ENCODE results near the gene COQ5.

COQ5 gene

GRCh38 chr12:120528861-120529525 lies at the start of gene COQ5:
Gene COQ5, minus strand, starts transcription at chr12:120529158. Its CDS starts 17 bp downstream, at chr12:120529141.
- Histone ChIP-seq H3K27me3 (ENCODE audit: control insufficient read depth in 1 of 2, insufficient read depth in 2 of 2, low read length in 2 of 2) (no peaks in the 10 kb centered on the region), H3K9me3 (ENCODE audit: control insufficient read depth in 1 of 2, low read length in 2 of 2) (no peaks in the 10 kb centered on the region), H3K27ac (ENCODE audit: low read depth, low read length) (peak within 1 kb of the TSS; percentile 85), H3K4me1 (ENCODE audit: control insufficient read depth in 1 of 2, insufficient read depth in 2 of 2, low read length in 2 of 2) (peaks cover 4 to 5% of the 10 kb centered on the region in 2 donors), H3K36me3 (ENCODE audit: control insufficient read depth in 1 of 2, insufficient read depth in 2 of 2, low read length in 2 of 2) (peaks cover 0 to under 1% of the 10 kb centered on the region in 2 donors), H3K9ac (ENCODE audit: low read depth in 1 of 2, low read length in 2 of 2) (peak within 1 kb of the TSS; percentile 79 to 98), H3K4me3 (ENCODE audit: low read depth in 1 of 2, low read length in 2 of 2) (peak within 1 kb of the TSS; percentile 82 to 93)

GRCh38 chr12:120574106-120574505 lies 45.1 kb upstream of the COQ5 start:
- no peak overlapping the region for H3K9ac ChIP-seq (ENCODE audit: low read depth in 1 of 2, low read length in 2 of 2)
- no peaks in the 10 kb centered on the region for H3K9me3 ChIP-seq (ENCODE audit: control insufficient read depth in 1 of 2, low read length in 2 of 2)
- no peak overlapping the region for H3K4me3 ChIP-seq (ENCODE audit: low read depth in 1 of 2, low read length in 2 of 2)
- H3K4me1 ChIP-seq (ENCODE audit: control insufficient read depth in 1 of 2, insufficient read depth in 2 of 2, low read length in 2 of 2) = no peaks in the 10 kb centered on the region
- peaks cover 63 to 94% of the 10 kb centered on the region in 2 donors for H3K36me3 ChIP-seq (ENCODE audit: control insufficient read depth in 1 of 2, insufficient read depth in 2 of 2, low read length in 2 of 2)
- H3K27me3 ChIP-seq (ENCODE audit: control insufficient read depth in 1 of 2, insufficient read depth in 2 of 2, low read length in 2 of 2) = no peaks in the 10 kb centered on the region
- no peak overlapping the region for H3K27ac ChIP-seq (ENCODE audit: low read depth, low read length)

- Histone ChIP-seq H3K4me1 (ENCODE audit: control insufficient read depth in 1 of 2, insufficient read depth in 2 of 2, low read length in 2 of 2) (no peaks in the 10 kb centered on the region), H3K9ac (ENCODE audit: low read depth in 1 of 2, low read length in 2 of 2) (no peak overlapping the region), H3K27ac (ENCODE audit: low read depth, low read length) (no peak overlapping the region), H3K4me3 (ENCODE audit: low read depth in 1 of 2, low read length in 2 of 2) (no peak overlapping the region), H3K27me3 (ENCODE audit: control insufficient read depth in 1 of 2, insufficient read depth in 2 of 2, low read length in 2 of 2) (no peaks in the 10 kb centered on the region), H3K36me3 (ENCODE audit: control insufficient read depth in 1 of 2, insufficient read depth in 2 of 2, low read length in 2 of 2) (peaks cover 62 to 94% of the 10 kb centered on the region in 2 donors), H3K9me3 (ENCODE audit: control insufficient read depth in 1 of 2, low read length in 2 of 2) (no peaks in the 10 kb centered on the region)
Measured at GRCh38 chr12:120573560-120573959, 44.6 kb upstream of the COQ5 start.

GRCh38 chr12:120571299-120571698 lies 42.3 kb upstream of the COQ5 start:
- H3K36me3 ChIP-seq (ENCODE audit: control insufficient read depth in 1 of 2, insufficient read depth in 2 of 2, low read length in 2 of 2) = peaks cover 53 to 94% of the 10 kb centered on the region in 2 donors
- H3K27me3 ChIP-seq (ENCODE audit: control insufficient read depth in 1 of 2, insufficient read depth in 2 of 2, low read length in 2 of 2) = no peaks in the 10 kb centered on the region
- H3K4me3 ChIP-seq (ENCODE audit: low read depth in 1 of 2, low read length in 2 of 2) = no peak overlapping the region
- no peaks in the 10 kb centered on the region for H3K9me3 ChIP-seq (ENCODE audit: control insufficient read depth in 1 of 2, low read length in 2 of 2)
- H3K9ac ChIP-seq (ENCODE audit: low read depth in 1 of 2, low read length in 2 of 2) = no peak overlapping the region
- no peak overlapping the region for H3K27ac ChIP-seq (ENCODE audit: low read depth, low read length)
- H3K4me1 ChIP-seq (ENCODE audit: control insufficient read depth in 1 of 2, insufficient read depth in 2 of 2, low read length in 2 of 2) = no peaks in the 10 kb centered on the region

- Histone ChIP-seq H3K4me1 (ENCODE audit: control insufficient read depth in 1 of 2, insufficient read depth in 2 of 2, low read length in 2 of 2) (no peaks in the 10 kb centered on the region), H3K27me3 (ENCODE audit: control insufficient read depth in 1 of 2, insufficient read depth in 2 of 2, low read length in 2 of 2) (no peaks in the 10 kb centered on the region), H3K4me3 (ENCODE audit: low read depth in 1 of 2, low read length in 2 of 2) (no peak overlapping the region), H3K27ac (ENCODE audit: low read depth, low read length) (no peak overlapping the region), H3K9ac (ENCODE audit: low read depth in 1 of 2, low read length in 2 of 2) (no peak overlapping the region), H3K36me3 (ENCODE audit: control insufficient read depth in 1 of 2, insufficient read depth in 2 of 2, low read length in 2 of 2) (peaks cover 58 to 90% of the 10 kb centered on the region in 2 donors), H3K9me3 (ENCODE audit: control insufficient read depth in 1 of 2, low read length in 2 of 2) (no peaks in the 10 kb centered on the region)
Measured at GRCh38 chr12:120563495-120563894, 34.5 kb upstream of the COQ5 start.

- H3K36me3 ChIP-seq (ENCODE audit: control insufficient read depth in 1 of 2, insufficient read depth in 2 of 2, low read length in 2 of 2) = peaks cover 58 to 85% of the 10 kb centered on the region in 2 donors
- no peak overlapping the region for H3K27ac ChIP-seq (ENCODE audit: low read depth, low read length)
- no peak overlapping the region for H3K4me3 ChIP-seq (ENCODE audit: low read depth in 1 of 2, low read length in 2 of 2)
Measured at GRCh38 chr12:120562906-120563305, 33.9 kb upstream of the COQ5 start.

GRCh38 chr12:120557589-120557988 lies 28.6 kb upstream of the COQ5 start:
- Histone ChIP-seq H3K4me3 (ENCODE audit: low read depth in 1 of 2, low read length in 2 of 2) (no peak overlapping the region), H3K9me3 (ENCODE audit: control insufficient read depth in 1 of 2, low read length in 2 of 2) (no peaks in the 10 kb centered on the region), H3K4me1 (ENCODE audit: control insufficient read depth in 1 of 2, insufficient read depth in 2 of 2, low read length in 2 of 2) (peaks cover 2 to 3% of the 10 kb centered on the region in 2 donors), H3K27me3 (ENCODE audit: control insufficient read depth in 1 of 2, insufficient read depth in 2 of 2, low read length in 2 of 2) (no peaks in the 10 kb centered on the region), H3K9ac (ENCODE audit: low read depth in 1 of 2, low read length in 2 of 2) (no peak overlapping the region), H3K27ac (ENCODE audit: low read depth, low read length) (no peak overlapping the region), H3K36me3 (ENCODE audit: control insufficient read depth in 1 of 2, insufficient read depth in 2 of 2, low read length in 2 of 2) (peaks cover 35 to 69% of the 10 kb centered on the region in 2 donors)

More at GRCh38 chr12:120562906-120563305, 33.9 kb upstream of the COQ5 start:
- Histone ChIP-seq H3K9ac (ENCODE audit: low read depth in 1 of 2, low read length in 2 of 2) (no peak overlapping the region), H3K27me3 (ENCODE audit: control insufficient read depth in 1 of 2, insufficient read depth in 2 of 2, low read length in 2 of 2) (no peaks in the 10 kb centered on the region), H3K4me1 (ENCODE audit: control insufficient read depth in 1 of 2, insufficient read depth in 2 of 2, low read length in 2 of 2) (no peaks in the 10 kb centered on the region), H3K9me3 (ENCODE audit: control insufficient read depth in 1 of 2, low read length in 2 of 2) (no peaks in the 10 kb centered on the region)

- no peaks in the 10 kb centered on the region for H3K27me3 ChIP-seq (ENCODE audit: control insufficient read depth in 1 of 2, insufficient read depth in 2 of 2, low read length in 2 of 2)
- no peak overlapping the region for H3K27ac ChIP-seq (ENCODE audit: low read depth, low read length)
- H3K36me3 ChIP-seq (ENCODE audit: control insufficient read depth in 1 of 2, insufficient read depth in 2 of 2, low read length in 2 of 2) = peaks cover 20 to 43% of the 10 kb centered on the region in 2 donors
- H3K4me1 ChIP-seq (ENCODE audit: control insufficient read depth in 1 of 2, insufficient read depth in 2 of 2, low read length in 2 of 2) = peaks cover 13 to 16% of the 10 kb centered on the region in 2 donors
- no peak overlapping the region for H3K4me3 ChIP-seq (ENCODE audit: low read depth in 1 of 2, low read length in 2 of 2)
- H3K9me3 ChIP-seq (ENCODE audit: control insufficient read depth in 1 of 2, low read length in 2 of 2) = no peaks in the 10 kb centered on the region
- H3K9ac ChIP-seq (ENCODE audit: low read depth in 1 of 2, low read length in 2 of 2) = no peak overlapping the region
Measured at GRCh38 chr12:120554678-120555077, 25.7 kb upstream of the COQ5 start.

GRCh38 chr12:120546050-120546386 lies 17.1 kb upstream of the COQ5 start:
- H3K36me3 ChIP-seq (ENCODE audit: control insufficient read depth in 1 of 2, insufficient read depth in 2 of 2, low read length in 2 of 2) = peaks cover 26 to 50% of the 10 kb centered on the region in 2 donors
- no peaks in the 10 kb centered on the region for H3K27me3 ChIP-seq (ENCODE audit: control insufficient read depth in 1 of 2, insufficient read depth in 2 of 2, low read length in 2 of 2)
- H3K4me3 ChIP-seq (ENCODE audit: low read depth in 1 of 2, low read length in 2 of 2) = no peak overlapping the region
- H3K9ac ChIP-seq (ENCODE audit: low read depth in 1 of 2, low read length in 2 of 2) = no peak overlapping the region
- no peaks in the 10 kb centered on the region for H3K9me3 ChIP-seq (ENCODE audit: control insufficient read depth in 1 of 2, low read length in 2 of 2)
- H3K4me1 ChIP-seq (ENCODE audit: control insufficient read depth in 1 of 2, insufficient read depth in 2 of 2, low read length in 2 of 2) = peaks cover 7 to 13% of the 10 kb centered on the region in 2 donors
- no peak overlapping the region for H3K27ac ChIP-seq (ENCODE audit: low read depth, low read length)

- Histone ChIP-seq H3K36me3 (ENCODE audit: control insufficient read depth in 1 of 2, insufficient read depth in 2 of 2, low read length in 2 of 2) (peaks cover 26 to 53% of the 10 kb centered on the region in 2 donors), H3K27ac (ENCODE audit: low read depth, low read length) (no peak overlapping the region), H3K9me3 (ENCODE audit: control insufficient read depth in 1 of 2, low read length in 2 of 2) (no peaks in the 10 kb centered on the region), H3K4me3 (ENCODE audit: low read depth in 1 of 2, low read length in 2 of 2) (no peak overlapping the region), H3K9ac (ENCODE audit: low read depth in 1 of 2, low read length in 2 of 2) (no peak overlapping the region), H3K27me3 (ENCODE audit: control insufficient read depth in 1 of 2, insufficient read depth in 2 of 2, low read length in 2 of 2) (no peaks in the 10 kb centered on the region), H3K4me1 (ENCODE audit: control insufficient read depth in 1 of 2, insufficient read depth in 2 of 2, low read length in 2 of 2) (peaks cover 12 to 16% of the 10 kb centered on the region in 2 donors)
Measured at GRCh38 chr12:120544691-120545090, 15.7 kb upstream of the COQ5 start.
